HG03432 (cell line): ENCODE data around the gene ARFGAP3.

ENCODE experiments used
- ATAC-seq: cut with Tn5 transposase; IDR thresholded peaks from one replicate; pipeline ENCODE4 v1.9.1; 2021; ENCODE audit warnings: mild to moderate bottlenecking, moderate library complexity; ENCODE audit not compliant: unreplicated experiment

ARFGAP3 gene

DNA sequence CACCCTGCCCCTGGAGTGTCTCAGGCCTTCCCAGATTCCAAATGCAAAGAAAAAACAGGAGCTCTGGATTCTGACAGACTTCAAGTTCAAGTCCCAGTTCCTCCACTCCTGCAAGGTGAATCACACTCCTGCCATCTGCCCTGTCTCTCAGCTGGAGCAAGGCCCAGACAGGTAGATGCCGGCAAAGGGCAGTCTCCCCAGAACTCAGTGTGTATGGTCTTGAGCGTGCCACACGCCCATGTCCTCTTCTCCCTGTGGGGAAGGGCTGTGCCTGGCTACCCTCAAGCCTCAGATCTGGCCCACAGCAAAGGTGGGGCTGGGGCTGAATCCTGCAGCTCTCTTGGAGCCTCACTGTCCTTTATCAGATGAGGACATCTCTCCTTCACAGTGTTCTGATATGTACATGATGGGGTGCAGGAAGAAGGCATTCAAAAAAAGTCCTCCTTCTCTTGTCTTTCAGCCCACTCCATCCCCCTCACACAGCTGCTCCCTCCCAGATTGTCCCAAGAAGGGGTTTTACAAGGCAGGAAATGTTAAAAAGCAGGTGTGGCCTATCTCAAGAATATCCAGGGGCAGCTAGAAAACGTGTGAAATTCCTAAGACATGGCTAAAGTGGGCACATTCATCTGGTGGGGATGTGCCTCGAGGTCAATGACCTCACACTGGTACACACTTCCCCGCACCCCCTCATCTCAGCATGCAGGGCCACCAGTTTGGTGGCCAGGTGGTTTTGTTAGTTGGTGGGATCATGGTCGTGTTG, 27.7 kb upstream of the ARFGAP3 start:
- ATAC-seq: no peak

DNA sequence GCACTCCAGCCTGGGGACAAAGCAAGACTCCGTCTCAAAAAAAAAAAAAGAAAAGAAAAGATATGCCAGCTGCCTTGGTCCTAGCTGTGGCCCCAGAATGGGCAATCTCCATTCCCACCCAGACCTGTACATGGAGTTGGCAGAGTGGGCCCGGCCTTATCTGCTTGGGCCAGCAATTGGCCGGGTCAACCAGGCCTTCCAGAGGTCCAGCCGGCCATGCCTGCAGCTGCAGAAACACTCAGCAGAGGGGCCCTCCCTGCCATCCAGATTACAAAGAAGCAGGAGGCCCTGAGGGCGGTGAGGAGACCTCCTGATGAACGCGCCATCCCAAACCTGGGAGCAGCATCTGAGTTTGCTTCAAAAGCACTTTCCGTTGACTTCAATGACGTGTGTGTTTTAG, 26.9 kb upstream of the ARFGAP3 start:
- ATAC-seq: no peak

DNA sequence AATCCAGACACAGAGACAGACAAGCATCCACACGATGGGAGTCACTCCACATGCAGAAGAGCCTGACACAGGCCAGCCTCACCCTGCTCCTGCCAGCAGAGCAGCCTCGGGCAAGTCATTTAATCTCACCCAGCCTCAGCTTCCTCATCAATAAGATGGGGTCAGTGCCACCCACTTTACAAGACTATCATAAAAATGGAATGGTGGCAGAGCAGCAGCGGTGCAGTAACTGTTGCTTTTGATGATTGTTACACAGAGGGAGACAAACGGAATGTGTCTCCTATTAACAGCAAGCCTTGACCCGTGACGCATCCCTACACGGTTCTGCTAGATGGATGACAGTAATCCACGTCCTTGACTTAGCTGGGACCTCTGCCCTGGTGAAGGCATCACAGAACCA, 26.0 kb upstream of the ARFGAP3 start:
- ATAC-seq: no peak

DNA sequence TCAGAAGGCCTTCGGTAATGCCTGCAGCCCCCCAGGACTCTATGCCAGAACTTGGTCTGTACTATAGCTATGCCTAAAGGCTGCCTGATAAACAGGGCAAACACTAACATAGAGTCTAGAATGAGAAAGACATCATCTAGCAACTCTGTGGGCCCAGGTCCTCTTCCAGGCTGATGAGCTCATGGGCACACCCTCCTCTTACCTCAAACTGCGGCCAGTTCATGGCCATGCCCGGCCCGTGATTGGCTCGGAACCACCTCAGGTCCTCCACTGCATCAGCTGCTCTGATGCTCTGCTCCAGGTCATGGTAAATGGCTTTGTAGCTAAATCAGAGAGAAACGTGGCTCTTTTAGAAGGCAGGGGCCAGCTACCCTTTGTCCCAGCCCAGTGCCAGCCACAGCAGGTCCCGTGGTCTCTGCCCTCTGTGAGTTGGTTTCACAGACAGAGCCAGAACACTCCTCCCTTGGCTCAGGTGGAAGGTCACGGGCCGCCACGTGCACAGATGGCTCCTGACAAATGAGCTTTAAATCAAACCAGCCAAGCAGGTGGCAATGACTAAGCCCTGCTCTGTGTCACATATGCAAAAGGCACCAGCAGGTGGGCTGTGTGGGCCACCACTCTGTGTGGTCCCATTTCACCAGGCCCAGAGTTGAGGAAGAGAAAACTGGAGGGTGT, 25.0 kb upstream of the ARFGAP3 start:
- ATAC-seq: no peak

DNA sequence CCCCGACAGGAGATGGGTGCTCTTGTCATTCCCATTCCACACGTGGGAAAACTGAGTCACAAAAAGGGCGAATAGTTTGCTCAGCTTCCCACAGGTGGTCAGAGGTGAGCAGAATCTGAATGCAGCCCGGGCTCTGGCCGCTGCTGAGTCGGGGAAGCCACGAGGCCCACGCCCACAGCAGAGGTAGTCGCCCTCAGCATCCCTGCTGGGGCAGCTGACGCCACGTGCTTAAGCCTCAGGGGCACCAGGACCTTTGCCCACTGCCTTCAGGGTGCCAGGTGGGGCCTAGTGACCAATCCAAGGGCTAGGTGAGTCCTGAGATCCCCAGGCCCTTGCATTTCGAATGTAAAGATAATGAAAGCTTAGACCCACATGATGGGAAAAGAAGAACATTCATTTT, 24.2 kb upstream of the ARFGAP3 start:
- ATAC-seq: no peak

DNA sequence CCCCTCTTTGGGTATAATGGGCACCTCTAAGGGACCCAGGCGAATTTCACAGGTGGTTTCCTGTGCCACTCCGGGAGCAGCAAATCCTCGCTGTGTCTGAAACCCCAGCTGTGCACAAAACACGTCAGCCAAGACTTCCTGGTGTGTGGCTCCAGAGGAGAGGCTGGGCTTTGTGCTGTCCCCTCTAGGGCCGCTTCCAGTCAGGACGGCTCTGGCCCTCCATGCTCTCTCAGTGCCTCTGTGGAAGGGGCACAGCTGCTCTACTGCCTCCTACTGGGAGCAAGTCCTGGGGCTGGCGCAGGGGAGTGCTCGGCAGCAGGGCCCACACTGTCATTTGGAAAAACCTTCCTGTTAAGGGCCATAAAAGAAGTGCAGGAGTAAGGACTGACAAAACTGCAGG, 23.7 kb upstream of the ARFGAP3 start:
- ATAC-seq: no peak

DNA sequence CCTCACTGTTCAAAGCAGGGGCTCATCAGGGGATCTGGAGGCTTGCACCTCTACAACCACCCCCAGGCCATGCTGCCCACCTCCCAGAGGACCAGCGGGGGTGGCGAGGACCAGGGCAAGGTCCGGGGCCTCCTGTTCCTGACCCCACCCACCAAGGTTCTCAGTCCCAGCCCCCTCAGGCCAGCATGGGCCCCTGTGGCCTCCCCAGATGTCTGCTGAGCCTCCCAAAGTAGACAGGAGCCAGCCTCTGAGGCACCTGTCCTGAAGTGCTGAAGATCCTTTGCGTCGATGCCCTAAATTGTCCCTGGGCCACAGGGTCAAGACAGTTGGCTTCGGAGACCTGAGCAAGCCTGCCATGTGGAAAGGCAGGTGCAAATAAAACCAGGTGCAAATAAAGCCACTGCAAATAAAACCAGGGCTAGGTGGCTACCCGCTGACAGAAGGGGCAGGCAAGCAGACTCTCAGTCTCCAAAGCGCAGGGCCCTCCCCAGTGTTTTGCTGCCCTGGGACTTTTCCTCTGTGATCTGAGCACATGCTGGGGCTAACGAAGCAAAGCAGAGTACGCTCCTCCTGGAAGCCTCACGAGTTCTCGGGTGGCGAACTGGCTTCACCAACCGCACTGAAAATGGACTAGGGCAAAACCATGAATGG, 22.4 kb upstream of the ARFGAP3 start:
- ATAC-seq: no peak

DNA sequence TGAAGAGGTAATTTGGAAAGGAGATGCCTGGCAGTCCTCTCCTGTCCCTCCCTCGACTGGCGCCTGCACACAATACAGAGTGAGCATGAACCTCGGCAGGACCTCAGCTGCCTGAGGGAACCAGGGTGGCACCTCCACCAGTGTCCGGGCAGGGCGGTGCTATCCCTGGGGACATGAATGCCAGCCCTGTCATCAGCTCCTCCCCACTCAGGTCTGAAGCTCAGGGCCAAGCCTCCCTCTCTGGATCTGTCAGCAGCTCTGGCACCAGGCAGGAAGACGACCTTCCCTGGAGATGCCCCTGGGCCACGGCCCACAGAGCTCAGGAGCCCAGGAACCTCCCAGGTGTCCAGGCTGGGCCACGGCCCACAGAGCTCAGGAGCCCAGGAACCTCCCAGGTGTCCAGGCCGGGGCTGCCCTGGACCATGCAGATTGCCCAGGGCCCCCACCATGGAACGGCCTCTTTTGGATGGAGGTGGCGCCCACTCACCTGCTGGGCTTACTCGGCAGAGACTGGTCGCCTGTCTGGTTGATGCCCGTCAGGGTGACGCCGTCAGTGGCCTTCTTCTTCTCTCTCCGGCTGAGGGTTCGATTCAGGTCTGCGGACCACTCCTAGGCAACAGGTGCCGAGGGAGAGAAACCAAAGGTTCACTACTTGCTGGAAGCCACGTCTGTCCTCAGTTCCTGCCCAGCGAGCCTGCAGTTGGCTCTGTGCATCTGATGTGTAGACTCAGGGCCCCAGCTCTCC, 21.7 kb upstream of the ARFGAP3 start:
- ATAC-seq: no peak

DNA sequence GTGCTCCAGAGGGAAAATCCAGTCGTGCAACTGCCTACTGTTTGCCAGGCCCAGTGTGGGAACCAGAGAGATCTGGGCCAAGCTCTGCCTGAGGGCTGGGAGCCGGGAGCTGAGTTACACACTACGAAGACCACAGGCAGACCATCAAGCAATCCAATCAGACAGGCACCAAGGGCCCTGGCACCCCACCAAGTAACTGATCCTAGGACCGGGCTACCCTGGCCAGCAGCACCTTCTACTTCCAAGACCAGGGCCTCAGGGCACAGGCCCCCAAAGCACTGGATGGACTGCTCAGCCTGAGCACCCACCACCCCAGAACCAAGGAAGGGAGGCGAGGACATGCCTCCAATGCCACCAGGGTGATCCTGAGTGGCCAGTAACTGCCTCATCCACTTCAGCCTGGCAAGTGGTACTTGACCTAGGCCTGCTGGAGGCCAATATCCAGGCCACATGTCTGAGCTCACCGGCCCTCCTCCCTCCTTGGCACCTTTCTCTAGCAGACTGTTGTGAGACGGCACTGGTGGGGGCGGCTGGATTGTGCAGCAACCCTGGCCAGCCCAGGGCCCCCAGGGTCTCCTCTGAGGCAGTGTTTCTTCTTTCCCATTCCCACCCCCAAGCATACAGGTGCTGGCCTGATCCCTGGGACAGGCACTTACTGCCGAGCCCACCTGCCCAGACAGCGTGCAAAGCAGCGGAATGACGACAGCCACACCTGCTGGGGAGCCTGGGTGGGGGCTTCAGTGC, 20.7 kb upstream of the ARFGAP3 start:
- no peak for ATAC-seq

DNA sequence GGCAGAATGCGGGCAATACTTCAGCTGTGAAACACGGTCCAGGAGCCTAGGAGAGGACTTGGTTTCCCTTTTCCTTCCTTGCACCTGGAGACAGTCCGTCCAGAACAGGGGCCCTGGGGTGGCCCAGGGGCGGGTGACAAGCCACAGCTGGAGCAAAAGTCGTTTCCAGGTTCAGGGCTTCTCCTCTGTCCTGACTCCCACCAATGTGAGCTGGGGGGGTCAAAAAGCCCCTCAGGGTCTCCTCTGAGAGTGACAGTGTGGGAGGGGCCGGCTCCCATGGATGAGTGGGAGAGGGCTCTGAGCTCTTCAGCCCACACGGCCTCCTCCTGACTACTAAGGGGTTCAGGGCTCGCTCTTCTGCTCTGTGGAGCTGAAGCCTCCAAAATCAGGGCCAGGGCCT, 20.1 kb upstream of the ARFGAP3 start:
- ATAC-seq: no peak

DNA sequence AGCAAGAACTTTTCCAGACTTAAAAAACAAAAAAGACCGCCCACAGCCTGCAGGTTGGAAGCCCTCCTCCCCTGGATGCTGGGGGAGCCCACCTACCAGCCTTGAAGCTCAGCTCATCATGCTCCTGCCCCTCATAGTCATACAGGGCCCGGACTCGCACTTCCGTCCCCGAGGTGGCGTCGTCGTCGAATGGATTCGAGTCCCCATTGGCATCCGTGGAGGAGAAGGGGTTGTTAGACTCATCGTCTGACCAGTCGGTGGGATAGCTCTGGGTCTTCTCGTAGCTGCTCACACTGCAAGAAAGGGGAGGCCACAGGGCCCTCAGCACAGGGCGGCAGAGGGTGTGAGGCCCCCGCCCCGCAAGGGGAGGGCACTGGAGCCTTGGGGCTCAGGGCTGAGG, 19.0 kb upstream of the ARFGAP3 start:
- ATAC-seq: no peak

DNA sequence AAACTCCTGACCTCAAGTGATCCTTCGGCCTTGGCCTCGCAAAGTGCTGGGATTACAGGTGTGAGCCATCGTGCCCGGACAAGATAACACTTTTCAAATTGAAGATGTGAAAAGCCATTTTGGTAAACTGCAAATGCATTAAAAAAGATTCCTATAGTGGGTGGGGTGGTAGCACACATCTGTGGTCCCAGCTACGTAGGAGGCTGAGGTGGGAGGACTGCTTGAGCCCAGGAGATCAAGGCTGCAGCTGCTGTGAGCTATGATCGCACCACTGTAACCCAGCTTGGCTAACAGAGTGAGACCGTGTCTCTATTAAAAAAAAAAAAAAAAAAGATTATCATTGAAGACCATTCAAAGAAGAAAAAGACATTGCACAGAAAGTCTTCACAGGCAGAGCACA, 16.9 kb upstream of the ARFGAP3 start:
- ATAC-seq: no peak

DNA sequence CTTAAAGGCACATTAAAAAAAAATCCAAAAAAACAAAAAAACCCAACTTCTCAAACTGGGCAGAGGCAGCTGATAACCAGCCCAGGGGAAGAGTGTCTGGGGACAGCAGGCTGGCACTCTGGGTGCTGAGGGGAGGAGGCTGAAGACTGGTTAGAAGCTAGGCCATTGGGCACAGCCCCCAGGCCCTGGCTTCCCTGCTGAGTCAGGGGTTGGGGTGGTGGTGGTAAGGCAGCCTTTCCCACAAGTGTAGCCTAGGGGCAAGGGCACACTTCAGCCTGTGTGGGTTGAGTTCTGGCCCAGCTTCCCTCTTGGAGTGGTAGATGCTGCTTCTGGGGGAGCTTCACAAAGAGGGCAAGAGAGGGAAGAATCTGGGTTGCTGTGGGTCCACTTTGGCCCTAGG, 16.3 kb upstream of the ARFGAP3 start:
- no peak for ATAC-seq

DNA sequence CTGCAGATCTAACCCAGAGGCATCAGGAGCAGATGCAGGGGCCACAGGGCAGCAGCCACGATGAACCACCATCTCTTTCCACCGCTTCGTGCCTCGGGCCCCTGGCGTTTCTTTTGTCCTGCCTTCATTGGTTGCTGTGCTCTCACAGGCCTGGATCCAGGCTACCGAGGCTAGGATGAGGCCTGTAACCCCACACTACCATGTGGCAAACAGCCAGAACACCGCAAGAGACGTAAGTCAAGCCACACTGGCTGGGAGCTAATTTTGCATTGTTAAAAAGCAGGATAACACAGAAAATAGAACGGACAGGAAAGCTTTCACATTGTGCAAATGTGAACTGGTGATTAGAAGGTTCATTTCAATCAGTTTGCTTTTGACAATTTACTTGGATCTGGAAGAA, 15.7 kb upstream of the ARFGAP3 start:
- no peak for ATAC-seq

DNA sequence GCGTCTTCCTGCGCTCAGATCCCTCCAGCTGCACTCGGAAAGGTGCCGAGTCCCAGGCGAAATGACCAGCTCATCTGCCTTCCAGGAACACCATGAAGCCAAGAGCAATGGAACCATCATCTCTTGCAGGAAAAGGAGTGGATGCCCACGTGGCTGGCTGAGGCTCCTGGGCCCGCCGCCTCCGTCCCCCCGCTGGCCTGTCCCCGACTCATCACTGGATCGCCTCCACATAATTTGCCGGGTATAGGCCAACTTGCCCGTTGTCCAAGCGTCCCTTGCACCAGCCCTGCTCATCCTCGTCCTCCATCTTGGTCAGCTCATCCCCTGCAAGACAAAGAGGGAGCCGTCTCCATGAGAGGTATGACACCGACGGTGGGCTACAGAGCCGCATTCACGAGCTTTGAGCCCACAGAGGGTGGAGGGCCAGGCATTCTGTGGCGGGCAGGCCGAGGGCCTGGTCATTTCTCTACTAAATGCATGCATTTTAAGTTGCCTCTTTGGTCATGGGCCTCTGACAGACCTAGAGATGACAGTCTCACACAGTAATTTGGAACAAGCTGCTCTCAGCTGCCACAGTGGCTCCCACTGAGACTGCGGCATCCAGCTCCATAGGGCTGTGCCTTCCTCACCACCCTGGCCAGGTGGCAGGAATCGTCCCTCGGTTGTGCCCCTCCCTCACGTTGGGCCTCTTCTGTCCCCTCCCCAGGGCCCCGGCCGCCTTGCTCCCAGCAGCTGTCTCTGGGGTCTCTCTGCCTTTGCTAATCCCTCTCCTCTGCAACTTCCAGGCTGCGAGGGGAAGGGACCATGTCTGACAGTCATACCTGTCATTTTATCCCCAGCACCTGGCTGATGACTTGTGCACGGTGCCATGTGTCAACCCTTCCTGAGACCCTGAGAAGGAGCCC, 14.3 kb upstream of the ARFGAP3 start:
- no peak for ATAC-seq

DNA sequence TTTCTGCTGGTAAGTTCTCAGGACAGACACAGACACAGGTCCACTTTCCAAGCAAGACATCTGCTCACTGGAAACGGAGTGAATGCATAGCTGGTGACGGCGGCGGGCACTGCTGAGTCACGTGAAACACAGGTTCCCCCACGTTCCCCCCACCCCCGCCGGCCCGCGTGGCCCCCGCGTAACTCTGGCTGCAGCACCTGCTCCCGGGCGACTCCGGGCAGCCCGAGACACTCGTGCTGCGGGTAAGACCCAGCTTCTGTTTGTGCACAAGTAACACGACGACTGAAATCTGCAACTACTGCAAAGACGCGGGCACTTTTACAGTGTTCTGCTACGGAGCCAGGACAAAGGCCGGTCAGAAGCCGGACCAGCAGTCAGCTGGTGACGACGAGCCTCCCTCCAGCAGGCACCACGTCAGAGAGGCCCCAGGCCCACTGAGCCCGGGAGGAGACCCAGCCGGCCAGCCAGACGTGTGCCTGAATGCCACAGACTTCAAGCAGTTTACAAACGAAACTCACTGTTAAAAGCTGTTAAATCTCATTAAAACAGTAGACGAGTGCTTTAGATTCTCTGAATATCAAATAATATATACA, 12.9 kb upstream of the ARFGAP3 start:
- ATAC-seq: no peak

DNA sequence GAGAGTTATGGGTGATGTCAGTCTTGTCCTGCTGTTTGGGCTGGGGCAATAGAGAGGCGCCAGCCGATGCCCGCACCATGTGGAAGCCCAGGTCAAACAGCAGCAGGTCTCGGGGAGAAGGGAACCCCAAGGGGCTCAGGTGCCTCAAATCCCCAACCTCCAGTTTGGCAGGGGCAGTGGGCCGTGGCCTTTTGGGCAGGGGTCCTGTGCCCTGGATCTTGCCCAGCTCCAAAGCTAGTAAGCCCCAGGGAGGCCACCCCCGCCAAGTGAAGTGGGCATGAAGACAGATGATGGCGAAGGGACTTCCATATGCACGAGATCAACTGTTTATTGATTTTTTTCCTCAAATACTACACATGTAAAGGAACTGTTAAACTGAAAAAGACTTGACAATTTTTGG, 12.4 kb upstream of the ARFGAP3 start:
- no peak for ATAC-seq

DNA sequence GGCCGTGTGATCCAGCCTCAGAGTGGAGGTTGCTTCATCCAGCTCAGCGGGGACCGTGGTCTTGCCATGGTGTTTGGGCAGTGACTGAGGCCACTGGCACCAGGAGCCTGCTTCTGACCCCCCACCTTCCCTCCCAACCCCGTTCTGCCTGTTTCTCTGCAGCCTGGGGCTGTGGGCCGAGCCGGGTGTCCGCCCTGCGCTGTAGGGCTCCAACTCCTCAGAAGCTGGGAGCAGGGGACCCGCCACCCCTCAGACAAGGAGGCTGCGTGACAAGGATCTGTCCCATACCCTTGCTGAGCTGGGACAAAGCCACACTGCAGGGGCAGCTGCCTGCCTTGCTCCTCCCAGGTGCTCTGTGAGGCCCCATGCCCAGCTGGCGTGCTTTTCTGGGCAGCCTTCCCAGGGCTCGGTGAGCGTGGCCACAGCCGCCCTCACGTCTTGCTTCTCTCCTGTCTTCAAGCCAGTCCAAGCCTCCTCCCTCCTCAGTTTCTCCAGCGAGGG, 11.7 kb upstream of the ARFGAP3 start:
- no peak for ATAC-seq

DNA sequence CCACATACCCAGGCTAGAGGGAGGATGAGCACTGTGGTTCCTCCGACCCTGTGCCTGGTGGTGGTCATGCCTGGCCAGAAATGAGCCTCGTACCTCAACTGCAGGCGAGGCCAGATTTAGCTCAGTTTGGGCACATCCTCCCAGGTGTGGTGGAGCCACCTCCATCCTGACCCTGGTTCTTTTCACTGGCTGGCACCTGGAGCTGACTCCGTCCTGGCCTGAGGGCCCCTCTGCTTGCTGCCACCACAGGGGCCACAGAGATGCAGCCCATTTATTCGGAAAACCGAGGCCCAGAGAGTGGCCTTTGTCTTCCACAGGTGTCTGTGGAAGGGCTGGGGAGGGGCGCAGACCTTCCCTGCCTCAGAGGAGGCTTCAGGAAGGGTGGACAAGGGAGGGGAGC, 9.0 kb upstream of the ARFGAP3 start:
- ATAC-seq: no peak
